Measurements from ENCODE around the gene DCST2.

Gene DCST2

GRCh38 chr1:155023627-155024026, 10.0 kb downstream of the DCST2 start:
- FAIRE-seq, result no peak

- no peak for FAIRE-seq
Measured at GRCh38 chr1:155022927-155023236, 10.7 kb downstream of the DCST2 start.

- no peak for FAIRE-seq
Measured at GRCh38 chr1:155022136-155022926, 11.2 kb downstream of the DCST2 start.

- no peak for FAIRE-seq
Measured at GRCh38 chr1:155019377-155020245, 14.0 kb downstream of the DCST2 start.

- FAIRE-seq, result no peak
Measured at GRCh38 chr1:155018617-155019348, 14.8 kb downstream of the DCST2 start.

- no peak for FAIRE-seq
Measured at GRCh38 chr1:155017946-155018316, 15.7 kb downstream of the DCST2 start.

- no peak for FAIRE-seq
Measured at GRCh38 chr1:155017041-155017945, 16.3 kb downstream of the DCST2 start.

GRCh38 chr1:155016231-155016831, 17.2 kb downstream of the DCST2 start:
- no peak for FAIRE-seq

- no peak for FAIRE-seq
Measured at GRCh38 chr1:155015527-155016230, 17.9 kb downstream of the DCST2 start.

- no peak for FAIRE-seq
Measured at GRCh38 chr1:155014709-155015508, 18.7 kb downstream of the DCST2 start.

- FAIRE-seq, result no peak
Measured at GRCh38 chr1:155013632-155014031, 19.9 kb downstream of the DCST2 start.

- no peak for FAIRE-seq
Measured at GRCh38 chr1:155012776-155013602, 20.6 kb downstream of the DCST2 start.

GRCh38 chr1:155012026-155012546, 21.5 kb downstream of the DCST2 start:
- no peak for FAIRE-seq

GRCh38 chr1:155011437-155012025, 22.1 kb downstream of the DCST2 start:
- FAIRE-seq, result no peak

- FAIRE-seq, result no peak
Measured at GRCh38 chr1:155011004-155011416, 22.6 kb downstream of the DCST2 start.

- no peak for FAIRE-seq
Measured at GRCh38 chr1:155010211-155010918, 23.2 kb downstream of the DCST2 start.

- FAIRE-seq, result no peak
Measured at GRCh38 chr1:155009742-155010141, 23.8 kb downstream of the DCST2 start.

- no peak for FAIRE-seq
Measured at GRCh38 chr1:155009221-155009711, 24.3 kb downstream of the DCST2 start.
